Measurements from ENCODE around the gene PIEZO2.

DNA sequence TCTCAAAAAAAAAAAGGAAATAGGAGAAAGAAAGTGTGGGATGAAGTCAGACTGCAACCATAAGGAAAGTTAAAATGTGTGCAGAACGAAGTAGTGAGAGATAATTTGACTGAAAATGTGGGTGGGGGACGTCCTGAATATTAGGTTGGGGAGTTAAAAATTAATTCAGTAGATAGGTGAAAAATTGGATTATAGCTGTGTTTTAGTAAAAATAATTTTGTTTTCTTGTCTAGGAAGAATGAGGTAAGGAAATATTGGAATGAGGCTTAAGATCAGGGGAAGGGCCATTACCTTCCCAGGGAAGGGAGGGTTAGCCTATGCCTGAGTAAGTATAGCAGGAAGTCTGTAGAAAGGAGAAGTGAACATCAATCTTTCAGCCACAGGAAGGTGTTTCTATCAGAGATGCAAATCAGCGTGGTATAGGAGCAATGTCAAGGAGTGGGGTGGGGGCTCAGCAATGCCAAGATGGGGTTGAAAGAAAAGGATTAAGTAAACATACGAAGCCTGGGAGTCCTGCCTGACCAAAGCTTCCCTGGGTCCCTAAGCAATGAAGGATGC lies 250.9 kb downstream of the PIEZO2 start:
- no peak for TF ChIP-seq POLR2A (IDR thresholded peaks at IDR 0.05)
- TF ChIP-seq, protein P1, sequence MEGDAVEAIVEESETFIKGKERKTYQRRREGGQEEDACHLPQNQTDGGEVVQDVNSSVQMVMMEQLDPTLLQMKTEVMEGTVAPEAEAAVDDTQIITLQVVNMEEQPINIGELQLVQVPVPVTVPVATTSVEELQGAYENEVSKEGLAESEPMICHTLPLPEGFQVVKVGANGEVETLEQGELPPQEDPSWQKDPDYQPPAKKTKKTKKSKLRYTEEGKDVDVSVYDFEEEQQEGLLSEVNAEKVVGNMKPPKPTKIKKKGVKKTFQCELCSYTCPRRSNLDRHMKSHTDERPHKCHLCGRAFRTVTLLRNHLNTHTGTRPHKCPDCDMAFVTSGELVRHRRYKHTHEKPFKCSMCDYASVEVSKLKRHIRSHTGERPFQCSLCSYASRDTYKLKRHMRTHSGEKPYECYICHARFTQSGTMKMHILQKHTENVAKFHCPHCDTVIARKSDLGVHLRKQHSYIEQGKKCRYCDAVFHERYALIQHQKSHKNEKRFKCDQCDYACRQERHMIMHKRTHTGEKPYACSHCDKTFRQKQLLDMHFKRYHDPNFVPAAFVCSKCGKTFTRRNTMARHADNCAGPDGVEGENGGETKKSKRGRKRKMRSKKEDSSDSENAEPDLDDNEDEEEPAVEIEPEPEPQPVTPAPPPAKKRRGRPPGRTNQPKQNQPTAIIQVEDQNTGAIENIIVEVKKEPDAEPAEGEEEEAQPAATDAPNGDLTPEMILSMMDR (IDR thresholded peaks at IDR 0.05) = no peak
